ENCODE measurements around the gene ITGB4. TPM values are rescaled to one million over a fixed set of nuclear protein-coding genes. Genes with fewer than 3 reads are reported as not detected.

Gene ITGB4
- total and polyA plus RNA-seq, 2 of the 13 experiments (the other 11 are each of a cell fraction or from before 2014, with no cell fraction given) = 6.9 to 14.5 TPM

GRCh38 chr17:75734674-75735294, 13.5 kb downstream of the ITGB4 start (continued):
- TF ChIP-seq, protein P1, sequence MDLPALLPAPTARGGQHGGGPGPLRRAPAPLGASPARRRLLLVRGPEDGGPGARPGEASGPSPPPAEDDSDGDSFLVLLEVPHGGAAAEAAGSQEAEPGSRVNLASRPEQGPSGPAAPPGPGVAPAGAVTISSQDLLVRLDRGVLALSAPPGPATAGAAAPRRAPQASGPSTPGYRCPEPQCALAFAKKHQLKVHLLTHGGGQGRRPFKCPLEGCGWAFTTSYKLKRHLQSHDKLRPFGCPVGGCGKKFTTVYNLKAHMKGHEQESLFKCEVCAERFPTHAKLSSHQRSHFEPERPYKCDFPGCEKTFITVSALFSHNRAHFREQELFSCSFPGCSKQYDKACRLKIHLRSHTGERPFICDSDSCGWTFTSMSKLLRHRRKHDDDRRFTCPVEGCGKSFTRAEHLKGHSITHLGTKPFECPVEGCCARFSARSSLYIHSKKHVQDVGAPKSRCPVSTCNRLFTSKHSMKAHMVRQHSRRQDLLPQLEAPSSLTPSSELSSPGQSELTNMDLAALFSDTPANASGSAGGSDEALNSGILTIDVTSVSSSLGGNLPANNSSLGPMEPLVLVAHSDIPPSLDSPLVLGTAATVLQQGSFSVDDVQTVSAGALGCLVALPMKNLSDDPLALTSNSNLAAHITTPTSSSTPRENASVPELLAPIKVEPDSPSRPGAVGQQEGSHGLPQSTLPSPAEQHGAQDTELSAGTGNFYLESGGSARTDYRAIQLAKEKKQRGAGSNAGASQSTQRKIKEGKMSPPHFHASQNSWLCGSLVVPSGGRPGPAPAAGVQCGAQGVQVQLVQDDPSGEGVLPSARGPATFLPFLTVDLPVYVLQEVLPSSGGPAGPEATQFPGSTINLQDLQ (CRISPR knock-in tag; IDR thresholded peaks at IDR 0.05) = no peak
- TF ChIP-seq, protein P2, sequence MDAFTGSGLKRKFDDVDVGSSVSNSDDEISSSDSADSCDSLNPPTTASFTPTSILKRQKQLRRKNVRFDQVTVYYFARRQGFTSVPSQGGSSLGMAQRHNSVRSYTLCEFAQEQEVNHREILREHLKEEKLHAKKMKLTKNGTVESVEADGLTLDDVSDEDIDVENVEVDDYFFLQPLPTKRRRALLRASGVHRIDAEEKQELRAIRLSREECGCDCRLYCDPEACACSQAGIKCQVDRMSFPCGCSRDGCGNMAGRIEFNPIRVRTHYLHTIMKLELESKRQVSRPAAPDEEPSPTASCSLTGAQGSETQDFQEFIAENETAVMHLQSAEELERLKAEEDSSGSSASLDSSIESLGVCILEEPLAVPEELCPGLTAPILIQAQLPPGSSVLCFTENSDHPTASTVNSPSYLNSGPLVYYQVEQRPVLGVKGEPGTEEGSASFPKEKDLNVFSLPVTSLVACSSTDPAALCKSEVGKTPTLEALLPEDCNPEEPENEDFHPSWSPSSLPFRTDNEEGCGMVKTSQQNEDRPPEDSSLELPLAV (CRISPR knock-in tag; conservative IDR thresholded peaks at IDR 0.05; ENCODE audit: low read depth) = no peak
- TF ChIP-seq HCFC1 (IDR thresholded peaks at IDR 0.05; ENCODE audit: low read depth, low read length) (no peak), ZNF879 (CRISPR knock-in tag; IDR thresholded peaks at IDR 0.05) (no peak), GFI1 (CRISPR knock-in tag; IDR thresholded peaks at IDR 0.05; ENCODE audit: borderline replicate concordance) (no peak), MAF1 (CRISPR knock-in tag; IDR thresholded peaks at IDR 0.05; ENCODE audit: borderline replicate concordance) (no peak), MYC (CRISPR knock-in tag; IDR thresholded peaks at IDR 0.05; ENCODE audit: borderline replicate concordance) (no peak), SP1 (IDR thresholded peaks at IDR 0.05) (no peak), SP1 (CRISPR knock-in tag; IDR thresholded peaks at IDR 0.05) (no peak), FOXO4 (CRISPR knock-in tag; conservative IDR thresholded peaks at IDR 0.05) (0 out of 2 replicates have a peak, but pooled peaks have one; percentile 46), PHF5A (CRISPR knock-in tag; IDR thresholded peaks at IDR 0.05; ENCODE audit: low read depth, unreplicated experiment) (no peak), MIER2 (CRISPR knock-in tag; IDR thresholded peaks at IDR 0.05) (no peak), PCBP2 (optimal IDR thresholded peaks at IDR 0.05; ENCODE audit: low read depth, low read length, poor library complexity, severe bottlenecking) (no peak), ZNF766 (CRISPR knock-in tag; IDR thresholded peaks at IDR 0.05; ENCODE audit: borderline replicate concordance) (no peak), ZNF749 (CRISPR knock-in tag; IDR thresholded peaks at IDR 0.05; ENCODE audit: borderline replicate concordance) (no peak), ZNF770 (CRISPR knock-in tag; IDR thresholded peaks at IDR 0.05) (peak; percentile 34; the same call in 1 of the 2 replicates), ZNF839 (CRISPR knock-in tag; IDR thresholded peaks at IDR 0.05; ENCODE audit: borderline replicate concordance) (no peak), GZF1 (CRISPR knock-in tag; IDR thresholded peaks at IDR 0.05) (no peak), FOXA3 (CRISPR knock-in tag; IDR thresholded peaks at IDR 0.05) (no peak), MYNN (CRISPR knock-in tag; IDR thresholded peaks at IDR 0.05; ENCODE audit: low read depth) (no peak)
- TF ChIP-seq, protein P3, sequence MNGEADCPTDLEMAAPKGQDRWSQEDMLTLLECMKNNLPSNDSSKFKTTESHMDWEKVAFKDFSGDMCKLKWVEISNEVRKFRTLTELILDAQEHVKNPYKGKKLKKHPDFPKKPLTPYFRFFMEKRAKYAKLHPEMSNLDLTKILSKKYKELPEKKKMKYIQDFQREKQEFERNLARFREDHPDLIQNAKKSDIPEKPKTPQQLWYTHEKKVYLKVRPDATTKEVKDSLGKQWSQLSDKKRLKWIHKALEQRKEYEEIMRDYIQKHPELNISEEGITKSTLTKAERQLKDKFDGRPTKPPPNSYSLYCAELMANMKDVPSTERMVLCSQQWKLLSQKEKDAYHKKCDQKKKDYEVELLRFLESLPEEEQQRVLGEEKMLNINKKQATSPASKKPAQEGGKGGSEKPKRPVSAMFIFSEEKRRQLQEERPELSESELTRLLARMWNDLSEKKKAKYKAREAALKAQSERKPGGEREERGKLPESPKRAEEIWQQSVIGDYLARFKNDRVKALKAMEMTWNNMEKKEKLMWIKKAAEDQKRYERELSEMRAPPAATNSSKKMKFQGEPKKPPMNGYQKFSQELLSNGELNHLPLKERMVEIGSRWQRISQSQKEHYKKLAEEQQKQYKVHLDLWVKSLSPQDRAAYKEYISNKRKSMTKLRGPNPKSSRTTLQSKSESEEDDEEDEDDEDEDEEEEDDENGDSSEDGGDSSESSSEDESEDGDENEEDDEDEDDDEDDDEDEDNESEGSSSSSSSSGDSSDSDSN (CRISPR knock-in tag; IDR thresholded peaks at IDR 0.05) = no peak
